Neural progenitor cell (in vitro differentiated cells): ENCODE measurements around the gene NFKBIE. TPM values are rescaled to one million over a fixed set of nuclear protein-coding genes. Genes with fewer than 3 reads are reported as not detected.
A peak's percentile ranks its signal among the peaks of the same experiment; 100 is the strongest.
"Not testable (repeated sequence)": the region's sequence is repeated elsewhere in the genome, so short reads cannot be mapped to it uniquely, and the experiment has no call there.

Experiments used
- DNase-seq: peaks from one replicate; pipeline ENCODE4 v3.0.0-alpha.2; 2016; ENCODE audit warnings: low spot score
- H2AFZ ChIP-seq: fragments of 200-600 bp; sonication (generic); replicated peaks from 2 replicates; pipeline ENCODE4 v1.6.1; 2016; ENCODE audit warnings: antibody characterized with exemption
- H3F3A ChIP-seq: fragments of 200-600 bp; sonication (generic); 2 replicates; pipeline ENCODE4 v1.6.1; 2016; ENCODE audit warnings: antibody characterized with exemption, low read depth
- H3K27ac ChIP-seq: fragments of 200-600 bp; sonication (generic); 2 replicates; pipeline ENCODE4 v1.5.1; 2016; ENCODE audit warnings: mild to moderate bottlenecking
- H3K27me3 ChIP-seq: fragments of 200-600 bp; sonication (generic); 2 replicates; pipeline ENCODE4 v1.6.1; 2016; ENCODE audit warnings: mild to moderate bottlenecking, moderate library complexity
- H3K36me3 ChIP-seq: fragments of 200-600 bp; sonication (generic); 2 replicates; pipeline ENCODE4 v1.5.1; 2016
- H3K4me1 ChIP-seq: fragments of 200-600 bp; sonication (generic); 2 replicates; pipeline ENCODE4 v1.6.1; 2016; ENCODE audit warnings: mixed run types
- H3K4me2 ChIP-seq: fragments of 200-600 bp; sonication (generic); 2 replicates; pipeline ENCODE4 v1.6.1; 2016
- H3K4me3 ChIP-seq: fragments of 200-600 bp; sonication (generic); 2 replicates; pipeline ENCODE4 v1.5.1; 2016
- H3K79me2 ChIP-seq: fragments of 200-600 bp; sonication (generic); 2 replicates; pipeline ENCODE4 v1.6.1; 2016; ENCODE audit warnings: low read depth
- H3K9ac ChIP-seq: fragments of 200-600 bp; sonication (generic); 2 replicates; pipeline ENCODE4 v1.6.1; 2016
- H3K9me3 ChIP-seq: fragments of 200-600 bp; sonication (generic); 2 replicates; pipeline ENCODE4 v1.5.1; 2016; ENCODE audit warnings: low read depth
- H4K20me1 ChIP-seq: fragments of 200-600 bp; sonication (generic); 2 replicates; pipeline ENCODE4 v1.6.1; 2016; ENCODE audit warnings: low read depth
- H3K27ac Mint-ChIP-seq: 3 replicates; pipeline ENCODE4 v1.8.0; 2021; ENCODE audit warnings: mixed read lengths
- H3K27me3 Mint-ChIP-seq: 2 replicates; pipeline ENCODE4 v1.8.0; 2022; ENCODE audit warnings: low read depth, mild to moderate bottlenecking, inconsistent platforms, moderate library complexity, mixed read lengths; ENCODE audit not compliant: insufficient read depth
- H3K36me3 Mint-ChIP-seq: 3 replicates; pipeline ENCODE4 v1.8.0; 2021; ENCODE audit warnings: mixed read lengths
- H3K4me1 Mint-ChIP-seq: 3 replicates; pipeline ENCODE4 v1.8.0; 2021; ENCODE audit warnings: mixed read lengths
- H3K4me3 Mint-ChIP-seq: 3 replicates; pipeline ENCODE4 v1.8.0; 2021; ENCODE audit warnings: mild to moderate bottlenecking, moderate library complexity, mixed read lengths
- H3K9me3 Mint-ChIP-seq: 3 replicates; pipeline ENCODE4 v1.8.0; 2020; ENCODE audit warnings: mixed read lengths
- EZH2 ChIP-seq: fragments of 200-600 bp; sonication (generic); IDR thresholded peaks from 2 replicates; pipeline ENCODE4 v1.6.1; 2017; ENCODE audit warnings: antibody characterized with exemption, mild to moderate bottlenecking, moderate library complexity
- EZH2phosphoT487 ChIP-seq: fragments of 200-600 bp; sonication (generic); IDR thresholded peaks from 2 replicates; pipeline ENCODE4 v1.6.1; 2017; ENCODE audit warnings: antibody characterized with exemption
- total RNA-seq: library from RNA; depleted of rRNA; stranded (reverse); fragments of >200 nt; gene quantifications from 2 replicates; pipeline ENCODE4 v1.2.3, GENCODE V29; 2015; ENCODE audit warnings: low replicate concordance
- TF ChIP-seq, protein P1 (sequence below): fragments of 200-600 bp; sonication (generic); IDR thresholded peaks from 2 replicates; pipeline ENCODE4 v1.5.1; 2017; ENCODE audit warnings: antibody characterized with exemption, mild to moderate bottlenecking

NFKBIE gene
- total RNA-seq: 5.1 and 15.5 TPM in 2 replicates

GRCh38 chr6:44265007-44265721, at the start of gene NFKBIE:
Gene NFKBIE (minus strand): TSS chr6:44265551. CDS start chr6:44265346, 205 bp downstream.
- peak within 1 kb of the TSS; percentile 64 for H2AFZ ChIP-seq
- peak within 1 kb of the TSS; percentile 83 for H3K4me2 ChIP-seq
- Mint-ChIP-seq H3K4me3 (peak within 1 kb of the TSS; percentile 93), H3K4me1 (peaks cover 60% of the 10 kb centered on the region), H3K36me3 (no peaks in the 10 kb centered on the region), H3K27ac (peak within 1 kb of the TSS; percentile 84), H3K27me3 (peaks cover 2% of the 10 kb centered on the region), H3K9me3 (no peaks in the 10 kb centered on the region)
- peaks cover 10% of the 10 kb centered on the region for H4K20me1 ChIP-seq
- H3K27ac ChIP-seq: no peak within 1 kb of the TSS
- DNase-seq: peak; percentile 96
- H3F3A ChIP-seq: peaks cover 28% of the 10 kb centered on the region
- H3K4me1 ChIP-seq: peaks cover 41% of the 10 kb centered on the region
- H3K9me3 ChIP-seq: no peaks in the 10 kb centered on the region
- no peaks in the 10 kb centered on the region for H3K36me3 ChIP-seq
- H3K27me3 ChIP-seq: peaks cover 15% of the 10 kb centered on the region
- H3K4me3 ChIP-seq: peak within 1 kb of the TSS; percentile 73
- peaks cover 14% of the 10 kb centered on the region for H3K79me2 ChIP-seq
- peak within 1 kb of the TSS; percentile 56 for H3K9ac ChIP-seq
- no peak for TF ChIP-seq EZH2phosphoT487
- TF ChIP-seq, protein P1, sequence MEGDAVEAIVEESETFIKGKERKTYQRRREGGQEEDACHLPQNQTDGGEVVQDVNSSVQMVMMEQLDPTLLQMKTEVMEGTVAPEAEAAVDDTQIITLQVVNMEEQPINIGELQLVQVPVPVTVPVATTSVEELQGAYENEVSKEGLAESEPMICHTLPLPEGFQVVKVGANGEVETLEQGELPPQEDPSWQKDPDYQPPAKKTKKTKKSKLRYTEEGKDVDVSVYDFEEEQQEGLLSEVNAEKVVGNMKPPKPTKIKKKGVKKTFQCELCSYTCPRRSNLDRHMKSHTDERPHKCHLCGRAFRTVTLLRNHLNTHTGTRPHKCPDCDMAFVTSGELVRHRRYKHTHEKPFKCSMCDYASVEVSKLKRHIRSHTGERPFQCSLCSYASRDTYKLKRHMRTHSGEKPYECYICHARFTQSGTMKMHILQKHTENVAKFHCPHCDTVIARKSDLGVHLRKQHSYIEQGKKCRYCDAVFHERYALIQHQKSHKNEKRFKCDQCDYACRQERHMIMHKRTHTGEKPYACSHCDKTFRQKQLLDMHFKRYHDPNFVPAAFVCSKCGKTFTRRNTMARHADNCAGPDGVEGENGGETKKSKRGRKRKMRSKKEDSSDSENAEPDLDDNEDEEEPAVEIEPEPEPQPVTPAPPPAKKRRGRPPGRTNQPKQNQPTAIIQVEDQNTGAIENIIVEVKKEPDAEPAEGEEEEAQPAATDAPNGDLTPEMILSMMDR: peak; percentile 40

DNA sequence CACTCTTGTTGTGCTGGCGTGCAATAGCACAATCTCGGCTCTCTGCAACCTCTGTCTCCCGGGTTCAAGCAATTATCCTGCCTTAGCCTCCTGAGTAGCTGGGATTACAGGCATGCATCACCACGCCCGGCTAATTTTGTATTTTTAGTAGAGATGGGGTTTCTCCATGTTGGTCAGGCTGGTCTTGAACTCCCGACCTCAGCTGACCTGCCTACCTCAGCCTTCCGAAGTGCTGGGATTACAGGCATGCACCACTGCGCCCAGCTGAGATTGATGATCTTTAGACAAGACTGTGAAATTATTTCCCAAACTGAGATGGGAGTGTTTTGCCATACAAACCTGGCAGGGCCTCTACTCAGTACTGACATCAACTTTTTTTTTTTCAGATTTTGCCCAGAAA, 49.3 kb upstream of the NFKBIE start:
- H3K9me3 Mint-ChIP-seq, H3K36me3 ChIP-seq, H3K4me2 ChIP-seq, H3K4me3 ChIP-seq, H3F3A ChIP-seq, H3K9ac ChIP-seq, H3K9me3 ChIP-seq, H3K27me3 Mint-ChIP-seq, H3K4me3 Mint-ChIP-seq, H4K20me1 ChIP-seq, H3K27ac Mint-ChIP-seq, H3K27ac ChIP-seq, H2AFZ ChIP-seq, H3K36me3 Mint-ChIP-seq, H3K4me1 ChIP-seq, DNase-seq, H3K27me3 ChIP-seq: not testable (repeated sequence)
- peaks cover 18% of the 10 kb centered on the region for H3K79me2 ChIP-seq
- H3K4me1 Mint-ChIP-seq: peaks cover 15% of the 10 kb centered on the region

DNA sequence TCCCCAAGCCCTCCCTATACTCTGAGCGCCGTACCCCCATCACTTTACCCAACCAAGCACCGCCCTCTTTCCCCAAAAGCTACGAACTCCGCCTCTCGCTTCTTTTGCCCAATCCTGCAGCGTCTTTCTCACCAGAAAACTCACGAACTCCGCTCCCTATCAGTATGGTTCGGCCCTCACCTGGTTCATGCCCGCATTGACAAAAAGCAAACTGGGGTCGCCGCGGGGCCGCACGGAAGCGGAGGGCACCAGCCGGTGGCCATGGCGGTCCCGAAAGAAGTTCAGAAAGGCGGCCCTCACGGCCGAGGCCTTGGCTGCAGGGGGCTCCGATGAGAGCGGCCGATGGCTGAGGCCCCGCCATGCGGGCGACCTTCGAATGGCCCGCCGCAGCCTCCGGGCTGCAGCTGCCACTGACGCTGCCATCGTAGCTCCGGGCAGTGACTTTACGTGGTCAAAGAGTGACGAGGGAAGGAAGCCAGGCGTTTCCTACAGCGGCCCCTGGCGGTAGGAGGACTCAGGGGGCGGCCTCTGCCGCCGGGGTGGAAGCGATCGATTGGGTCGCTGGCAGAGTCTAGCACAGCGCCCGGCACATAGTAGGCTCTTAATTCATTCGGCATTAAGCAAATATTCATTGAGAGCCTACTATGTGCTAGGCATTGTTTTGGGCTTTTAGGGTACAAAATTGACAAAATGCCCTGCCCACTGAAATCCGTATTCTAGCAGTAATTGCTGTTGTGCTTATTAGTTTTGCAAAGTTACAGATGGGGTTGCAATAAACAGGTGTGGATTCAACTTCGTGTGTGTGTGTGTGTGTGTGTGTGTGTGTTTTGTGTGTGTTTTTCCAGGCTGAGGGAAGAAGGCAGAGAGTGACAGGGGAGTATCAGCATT, 47.8 kb upstream of the NFKBIE start, which contains the start of gene AARS2:
AARS2 (minus strand) TSS at position 447 of the 888 bp plus-strand sequence; CDS start at position 423, 24 bp downstream.
- Mint-ChIP-seq H3K36me3 (peaks cover 10% of the 10 kb centered on the region), H3K4me3 (peak within 1 kb of the TSS; percentile 99), H3K9me3 (no peaks in the 10 kb centered on the region), H3K4me1 (peaks cover 15% of the 10 kb centered on the region), H3K27me3 (no peaks in the 10 kb centered on the region), H3K27ac (peak within 1 kb of the TSS; percentile 94)
- Histone ChIP-seq H3K27me3 (no peaks in the 10 kb centered on the region), H3K9me3 (no peaks in the 10 kb centered on the region), H3K36me3 (no peaks in the 10 kb centered on the region), H4K20me1 (no peaks in the 10 kb centered on the region), H2AFZ (peak within 1 kb of the TSS; percentile 64), H3K79me2 (peaks cover 18% of the 10 kb centered on the region), H3K9ac (peak within 1 kb of the TSS; percentile 74), H3K27ac (no peak within 1 kb of the TSS), H3K4me2 (peak within 1 kb of the TSS; percentile 81), H3K4me3 (peak within 1 kb of the TSS; percentile 82), H3F3A (peaks cover 3% of the 10 kb centered on the region), H3K4me1 (peaks cover 3% of the 10 kb centered on the region)
- DNase-seq: peak; percentile 93
- TF ChIP-seq, protein P1: peak; percentile 96
- TF ChIP-seq EZH2phosphoT487 (no peak), EZH2 (peak; percentile 51)
